B cell (primary cell): ENCODE measurements around the gene HEXB. TPM values are rescaled to one million over a fixed set of nuclear protein-coding genes. Genes with fewer than 3 reads are reported as not detected.

Experiments used
- ATAC-seq: fragments of 200-7000 bp; cut with Tn5 transposase; one replicate; pipeline ENCODE4 v1.10.0; 2021; ENCODE audit warnings: low read depth, mild to moderate bottlenecking, moderate number of reproducible peaks, moderate library complexity
- CTCF ChIA-PET: fragments of 350-600 bp; sonication (Branson Sonifier 250); formaldehyde crosslinking; loops from one replicate; lab custom pipeline; 2021; ENCODE audit warnings: antibody characterized with exemption, inconsistent platforms; lab: Charles Lee
- POLR2A ChIA-PET: fragments of 350-600 bp; sonication (Branson Sonifier 250); formaldehyde crosslinking; loops from one replicate; lab custom pipeline; 2021; ENCODE audit warnings: antibody characterized with exemption; lab: Charles Lee
- DNase-seq: peaks from one replicate; pipeline ENCODE4 v3.0.0; 2013
- H2AFZ ChIP-seq: 2 replicates; pipeline ENCODE4 v1.6.1; 2012; ENCODE audit warnings: mild to moderate bottlenecking, low read depth, low read length; ENCODE audit not compliant: insufficient read depth, poor library complexity, severe bottlenecking
- H3K27ac ChIP-seq, 2 donors: 1 replicate in 1 of 2; 2 replicates in 1 of 2; pipeline ENCODE4 v1.5.1; 2012 to 2013; ENCODE audit warnings: low read length in 2 of 2, mild to moderate bottlenecking in 2 of 2, moderate library complexity in 1 of 2
- H3K27me3 ChIP-seq, 4 experiments: fragments of 200-600 bp in 1 of 4; sonication (generic) in 1 of 4; replicated peaks in 1 of 4; 1 replicate in 2 of 4; 2 replicates in 2 of 4; pipeline versions ENCODE4 v1.6.1 to v1.7.0; 2013 to 2016; ENCODE audit warnings: low read length in 3 of 4, mild to moderate bottlenecking in 2 of 4, mixed read lengths in 1 of 4, moderate library complexity in 1 of 4; ENCODE audit not compliant: insufficient read depth in 4 of 4, control insufficient read depth in 3 of 4; ENCODE audit errors: control extremely low read depth in 1 of 4
- H3K36me3 ChIP-seq, 2 experiments: replicated peaks in 1 of 2; 1 replicate in 1 of 2; 2 replicates in 1 of 2; pipeline versions ENCODE4 v1.6.1 to v1.7.1; 2013; ENCODE audit warnings: low read length in 1 of 2; ENCODE audit not compliant: insufficient read depth in 2 of 2, control insufficient read depth in 1 of 2; ENCODE audit errors: control extremely low read depth in 1 of 2, extremely low read depth in 1 of 2
- H3K4me1 ChIP-seq, 2 donors: fragments of 200-600 bp in 1 of 2; sonication (generic) in 1 of 2; 1 replicate in 1 of 2; 2 replicates in 1 of 2; pipeline versions ENCODE4 v1.5.1 to v1.6.1; 2013 to 2017; ENCODE audit warnings: low read length in 2 of 2; ENCODE audit not compliant: control insufficient read depth in 2 of 2, insufficient read depth in 2 of 2
- H3K4me2 ChIP-seq: replicated peaks from 2 replicates; pipeline ENCODE3; 2012; ENCODE audit warnings: mild to moderate bottlenecking, low read depth, low read length; ENCODE audit not compliant: poor library complexity, severe bottlenecking
- H3K4me3 ChIP-seq, 5 experiments: fragments of 200-600 bp in 1 of 5; sonication (generic) in 1 of 5; 1 replicate in 3 of 5; 2 replicates in 2 of 5; pipeline versions ENCODE4 v1.5.1 to v1.7.0; 2011 to 2016; ENCODE audit warnings: low read length in 4 of 5, mild to moderate bottlenecking in 4 of 5, low read depth in 2 of 5, control low read depth in 1 of 5, moderate library complexity in 1 of 5; ENCODE audit not compliant: insufficient read depth in 1 of 5; ENCODE audit errors: control extremely low read depth in 1 of 5, extremely low read depth in 1 of 5
- H3K79me2 ChIP-seq: fragments of 200-600 bp; sonication (generic); one replicate; pipeline ENCODE4 v1.6.0; 2016; ENCODE audit warnings: low read length; ENCODE audit not compliant: control insufficient read depth, insufficient read depth
- H3K9ac ChIP-seq: fragments of 200-600 bp; sonication (generic); 2 replicates; pipeline ENCODE4 v1.6.1; 2017; ENCODE audit warnings: mild to moderate bottlenecking, low read length, moderate library complexity
- H3K9me3 ChIP-seq, 3 donors: one replicate each; pipeline versions ENCODE4 v1.6.1 to v1.7.1; 2013; ENCODE audit warnings: low read length in 2 of 3; ENCODE audit not compliant: control insufficient read depth in 2 of 3, insufficient read depth in 1 of 3; ENCODE audit errors: control extremely low read depth in 1 of 3
- H4K20me1 ChIP-seq: 2 replicates; pipeline ENCODE4 v1.6.0; 2012; ENCODE audit warnings: mild to moderate bottlenecking, low read length; ENCODE audit not compliant: insufficient read depth, control insufficient read depth, poor library complexity, severe bottlenecking
- H3K27ac Mint-ChIP-seq: one replicate; pipeline ENCODE4 v1.8.0; 2021; ENCODE audit warnings: mixed read lengths
- H3K27me3 Mint-ChIP-seq: one replicate; pipeline ENCODE4 v1.8.0; 2021; ENCODE audit warnings: mixed read lengths
- H3K4me1 Mint-ChIP-seq: one replicate; pipeline ENCODE4 v1.8.0; 2021; ENCODE audit warnings: mixed read lengths
- H3K4me3 Mint-ChIP-seq: one replicate; pipeline ENCODE4 v1.8.0; 2021; ENCODE audit warnings: mixed read lengths
- H3K9me3 Mint-ChIP-seq: one replicate; pipeline ENCODE4 v1.8.0; 2022; ENCODE audit warnings: mixed read lengths; ENCODE audit not compliant: insufficient read depth
- EZH2 ChIP-seq: IDR thresholded peaks from 2 replicates; pipeline ENCODE4 v1.6.1; 2012; ENCODE audit warnings: borderline replicate concordance, low read depth, mild to moderate bottlenecking, moderate library complexity, low read length; ENCODE audit not compliant: insufficient read depth, poor library complexity, severe bottlenecking
- WGBS: methylation state at CpG from one replicate; pipeline ENCODE4 v1.1.5; 2013; ENCODE audit warnings: missing lambda C conversion rate; ENCODE audit not compliant: insufficient coverage; 5-methylcytosine and 5-hydroxymethylcytosine counted together
- intact Hi-C: fragments of 100-400 bp; cut with micrococcal nuclease; formaldehyde crosslinking; loops from one replicate; pipeline ENCODE4 v1.10.0; 2022
- polyA plus RNA-seq: library from polyadenylated mRNA; depleted of rRNA; stranded (reverse); fragments of >200 nt; gene quantifications from 2 replicates; pipeline ENCODE4 v1.2.3, GENCODE V29; 2012
- total RNA-seq, 2 donors: library from RNA; stranded (reverse); fragments of 120-200 nt in 1 of 2; gene quantifications; 1 replicate in 1 of 2; 2 replicates in 1 of 2; pipeline versions ENCODE4 v1.2.3 to v1.2.4, GENCODE V29; 2013 to 2022
- TF ChIP-seq, protein P1 (sequence below): fragments of 200-600 bp; IDR thresholded peaks from one replicate; pipeline ENCODE4 v1.8.0; 2022; ENCODE audit warnings: antibody characterized with exemption, mild to moderate bottlenecking

The HEXB gene
- total and polyA plus RNA-seq, 2 donors (not counting 1 experiment from before 2014, with no cell fraction given) = 23.6 to 47.1 TPM

DNA sequence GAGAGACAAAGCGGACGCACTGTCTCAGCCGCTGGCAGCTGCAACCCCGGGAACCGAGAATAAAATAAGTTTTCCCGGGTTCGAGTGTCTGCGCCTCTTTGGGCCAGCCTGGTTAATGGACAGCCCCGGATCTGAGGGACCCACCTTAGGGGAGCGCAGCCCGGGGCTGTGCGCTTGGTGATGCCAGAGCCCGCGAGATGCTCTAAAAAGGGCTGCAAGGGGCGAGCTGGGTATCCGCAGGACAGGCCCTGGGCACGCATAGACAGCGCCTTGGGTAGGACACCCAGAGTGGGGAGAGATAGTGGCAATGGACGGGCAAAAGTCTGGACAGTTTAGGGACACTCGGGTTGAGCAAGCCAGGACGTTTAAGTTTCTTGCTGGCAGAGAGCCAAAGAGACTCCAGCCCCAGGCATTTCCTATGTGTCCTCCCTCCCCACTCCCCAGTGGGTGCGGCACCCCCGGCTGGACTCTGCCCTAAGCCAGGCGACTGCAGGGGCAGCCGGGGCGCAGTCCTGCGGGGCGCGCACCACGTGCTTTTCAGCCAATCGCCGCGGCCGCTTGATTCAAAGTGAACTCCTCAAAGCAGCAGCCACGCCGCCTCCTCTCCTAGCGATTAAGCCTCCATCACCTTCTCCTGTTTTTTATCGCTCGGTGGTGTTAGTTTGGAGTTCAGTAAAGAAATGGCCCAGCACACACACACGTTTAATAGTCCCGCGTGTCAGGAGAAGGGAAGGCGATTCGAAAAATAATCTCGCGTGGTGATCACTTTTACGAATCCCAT, 43.9 kb upstream of the HEXB start:
- Histone ChIP-seq H2AFZ (peak overlapping the region; percentile 87), H3K4me2 (peak overlapping the region; percentile 95), H3K79me2 (peaks cover 35% of the 10 kb centered on the region), H4K20me1 (peaks cover 3% of the 10 kb centered on the region), H3K27me3 (no peaks in the 10 kb centered on the region), H3K9ac (peak overlapping the region; percentile 85), H3K4me3 (peak overlapping the region; percentile 74 to 88 (median 82)), H3K36me3 (no peaks in the 10 kb centered on the region), H3K27ac (peak overlapping the region; percentile 4 to 18), H3K4me1 (peaks cover 20 to 32% of the 10 kb centered on the region in 2 donors), H3K9me3 (no peaks in the 10 kb centered on the region)
- peak overlapping the region; percentile 87 for H3K4me3 Mint-ChIP-seq
- under 1% methylated on average over 26 of the region's 47 CpGs for WGBS
- ATAC-seq (peak; percentile 19), DNase-seq (peak; percentile 67)
- peaks cover 21% of the 10 kb centered on the region for H3K4me1 Mint-ChIP-seq
- peak overlapping the region; percentile 64 for H3K27ac Mint-ChIP-seq
- CTCF ChIA-PET = interaction anchor here (0.6 to 8.4 kb wide), 18 partner anchors 8 to 738 kb away, joined by 3 to 86 read pairs (median 4); partner anchors contain the start of genes GFM2 and NSA2
- intact Hi-C loops = loop anchor here (1.0 to 10.0 kb wide), 8 partner anchors 10 to 1824 kb away; partner anchors contain the start of genes ANKRA2, GFM2, HEXB and NSA2
- TF ChIP-seq, protein P1, sequence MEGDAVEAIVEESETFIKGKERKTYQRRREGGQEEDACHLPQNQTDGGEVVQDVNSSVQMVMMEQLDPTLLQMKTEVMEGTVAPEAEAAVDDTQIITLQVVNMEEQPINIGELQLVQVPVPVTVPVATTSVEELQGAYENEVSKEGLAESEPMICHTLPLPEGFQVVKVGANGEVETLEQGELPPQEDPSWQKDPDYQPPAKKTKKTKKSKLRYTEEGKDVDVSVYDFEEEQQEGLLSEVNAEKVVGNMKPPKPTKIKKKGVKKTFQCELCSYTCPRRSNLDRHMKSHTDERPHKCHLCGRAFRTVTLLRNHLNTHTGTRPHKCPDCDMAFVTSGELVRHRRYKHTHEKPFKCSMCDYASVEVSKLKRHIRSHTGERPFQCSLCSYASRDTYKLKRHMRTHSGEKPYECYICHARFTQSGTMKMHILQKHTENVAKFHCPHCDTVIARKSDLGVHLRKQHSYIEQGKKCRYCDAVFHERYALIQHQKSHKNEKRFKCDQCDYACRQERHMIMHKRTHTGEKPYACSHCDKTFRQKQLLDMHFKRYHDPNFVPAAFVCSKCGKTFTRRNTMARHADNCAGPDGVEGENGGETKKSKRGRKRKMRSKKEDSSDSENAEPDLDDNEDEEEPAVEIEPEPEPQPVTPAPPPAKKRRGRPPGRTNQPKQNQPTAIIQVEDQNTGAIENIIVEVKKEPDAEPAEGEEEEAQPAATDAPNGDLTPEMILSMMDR = no peak
- TF ChIP-seq EZH2 = no peak
- H3K9me3 Mint-ChIP-seq = no peaks in the 10 kb centered on the region
- H3K27me3 Mint-ChIP-seq = no peaks in the 10 kb centered on the region
- POLR2A ChIA-PET = interaction anchor here (1.4 to 1.6 kb wide), 2 partner anchors 10 to 13 kb away, joined by 4 to 9 read pairs; no protein-coding TSS in a partner anchor
